ENCODE data around the gene PPP4R2. TPM values are rescaled to one million over a fixed set of nuclear protein-coding genes. Genes with fewer than 3 reads are reported as not detected.

Gene PPP4R2
- total RNA-seq, 3 donors from 2014 or later: 71.5 to 77.5 (median 75.3) TPM

DNA sequence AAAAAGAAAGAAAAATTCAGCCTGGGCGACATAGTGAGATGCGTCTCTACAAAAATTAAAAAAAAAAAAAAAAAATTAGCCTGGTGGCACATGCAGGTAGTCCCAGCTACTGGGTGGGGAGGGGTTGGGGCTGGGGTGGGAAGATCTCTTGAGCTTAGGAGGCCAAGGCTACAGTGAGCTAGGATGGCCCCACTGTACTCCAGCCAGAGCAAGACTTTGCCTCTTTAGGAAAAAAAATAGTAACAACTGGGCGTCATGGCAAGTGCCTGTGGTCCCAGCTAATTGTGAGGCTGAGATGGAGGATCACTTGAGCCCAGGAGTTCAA, 23.9 kb upstream of the PPP4R2 start:
- peak; percentile 44 for ATAC-seq

DNA sequence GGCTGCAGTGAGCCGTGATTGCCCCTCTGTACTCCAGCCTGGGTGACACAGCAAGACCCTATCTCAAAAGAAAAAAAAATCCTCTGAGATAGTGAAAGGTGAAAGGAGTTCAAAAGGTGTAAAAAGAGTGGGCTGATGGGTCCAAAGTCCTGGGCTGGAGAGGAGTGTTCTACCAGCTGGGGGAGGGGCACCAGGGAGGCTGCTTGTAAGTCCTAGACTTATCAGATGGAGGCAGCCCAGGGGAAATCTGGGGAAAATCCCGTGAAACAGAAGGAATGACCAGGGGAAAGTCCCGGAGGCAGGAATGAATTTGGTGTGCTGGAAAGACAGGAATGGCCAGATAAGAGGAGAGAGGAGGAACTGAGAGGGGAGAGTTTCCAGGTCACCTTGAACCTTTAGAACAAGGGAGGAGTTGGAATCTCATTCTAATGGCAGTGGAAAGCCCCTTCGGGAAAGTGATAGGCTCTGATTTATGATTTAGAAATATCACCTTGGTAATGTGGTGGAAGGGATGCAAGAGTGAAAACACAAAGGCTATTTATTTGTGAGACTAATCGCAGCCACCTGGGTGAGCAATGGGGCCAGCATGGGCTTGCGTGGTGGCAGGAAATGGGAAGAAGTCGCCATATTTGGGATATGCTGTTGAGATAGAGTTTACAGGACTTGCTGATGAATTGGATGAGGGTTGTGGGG, 23.4 kb upstream of the PPP4R2 start:
- peak; percentile 98 for ATAC-seq
- DNase-seq: peak; percentile 78 to 88 (median 79)
- intact Hi-C loops (cut with DNase I, micrococcal nuclease): no loop called here
- no peak overlapping the region for H3K4me3 ChIP-seq
- no peaks in the 10 kb centered on the region for H3K9me3 ChIP-seq
- H3K4me1 ChIP-seq (ENCODE audit: low read depth): peaks cover 8% of the 10 kb centered on the region
- TF ChIP-seq, protein P1, sequence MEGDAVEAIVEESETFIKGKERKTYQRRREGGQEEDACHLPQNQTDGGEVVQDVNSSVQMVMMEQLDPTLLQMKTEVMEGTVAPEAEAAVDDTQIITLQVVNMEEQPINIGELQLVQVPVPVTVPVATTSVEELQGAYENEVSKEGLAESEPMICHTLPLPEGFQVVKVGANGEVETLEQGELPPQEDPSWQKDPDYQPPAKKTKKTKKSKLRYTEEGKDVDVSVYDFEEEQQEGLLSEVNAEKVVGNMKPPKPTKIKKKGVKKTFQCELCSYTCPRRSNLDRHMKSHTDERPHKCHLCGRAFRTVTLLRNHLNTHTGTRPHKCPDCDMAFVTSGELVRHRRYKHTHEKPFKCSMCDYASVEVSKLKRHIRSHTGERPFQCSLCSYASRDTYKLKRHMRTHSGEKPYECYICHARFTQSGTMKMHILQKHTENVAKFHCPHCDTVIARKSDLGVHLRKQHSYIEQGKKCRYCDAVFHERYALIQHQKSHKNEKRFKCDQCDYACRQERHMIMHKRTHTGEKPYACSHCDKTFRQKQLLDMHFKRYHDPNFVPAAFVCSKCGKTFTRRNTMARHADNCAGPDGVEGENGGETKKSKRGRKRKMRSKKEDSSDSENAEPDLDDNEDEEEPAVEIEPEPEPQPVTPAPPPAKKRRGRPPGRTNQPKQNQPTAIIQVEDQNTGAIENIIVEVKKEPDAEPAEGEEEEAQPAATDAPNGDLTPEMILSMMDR (IDR thresholded peaks at IDR 0.05): no peak
- no peaks in the 10 kb centered on the region for H3K36me3 ChIP-seq (ENCODE audit: low read depth)

More for the DNA sequence above, 23.9 kb upstream of the PPP4R2 start:
- no peak for DNase-seq
- Histone ChIP-seq H3K4me1 (ENCODE audit: low read depth) (peaks cover 8% of the 10 kb centered on the region), H3K9me3 (no peaks in the 10 kb centered on the region), H3K36me3 (ENCODE audit: low read depth) (no peaks in the 10 kb centered on the region), H3K4me3 (no peak overlapping the region)
- intact Hi-C loops (cut with DNase I, micrococcal nuclease): no loop called here
- TF ChIP-seq, protein P1 (IDR thresholded peaks at IDR 0.05): no peak

DNA sequence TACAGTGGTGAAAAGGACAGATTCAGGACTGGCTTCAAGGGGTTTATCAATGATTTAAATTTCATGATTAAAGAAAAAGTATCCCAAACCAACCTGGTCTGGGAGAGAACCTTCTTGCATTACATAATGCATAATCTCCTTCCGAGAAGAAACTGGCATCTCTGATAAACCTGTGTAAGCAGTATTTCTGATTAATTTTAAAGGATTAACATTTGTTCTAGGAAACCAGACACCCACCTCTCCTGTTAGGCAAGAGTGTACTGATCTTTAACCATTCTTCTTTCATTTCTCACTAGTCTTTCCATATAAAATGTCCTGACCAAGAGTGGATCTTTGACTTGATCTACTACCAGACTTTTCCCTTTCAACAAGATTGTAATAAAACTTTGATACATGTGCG, 22.8 kb upstream of the PPP4R2 start:
- no peak for DNase-seq
- Histone ChIP-seq H3K36me3 (ENCODE audit: low read depth) (no peaks in the 10 kb centered on the region), H3K4me3 (no peak overlapping the region), H3K9me3 (no peaks in the 10 kb centered on the region), H3K4me1 (ENCODE audit: low read depth) (peaks cover 8% of the 10 kb centered on the region)
- TF ChIP-seq, protein P1 (IDR thresholded peaks at IDR 0.05): no peak
- ATAC-seq: no peak
- intact Hi-C loops (cut with DNase I, micrococcal nuclease): no loop called here

DNA sequence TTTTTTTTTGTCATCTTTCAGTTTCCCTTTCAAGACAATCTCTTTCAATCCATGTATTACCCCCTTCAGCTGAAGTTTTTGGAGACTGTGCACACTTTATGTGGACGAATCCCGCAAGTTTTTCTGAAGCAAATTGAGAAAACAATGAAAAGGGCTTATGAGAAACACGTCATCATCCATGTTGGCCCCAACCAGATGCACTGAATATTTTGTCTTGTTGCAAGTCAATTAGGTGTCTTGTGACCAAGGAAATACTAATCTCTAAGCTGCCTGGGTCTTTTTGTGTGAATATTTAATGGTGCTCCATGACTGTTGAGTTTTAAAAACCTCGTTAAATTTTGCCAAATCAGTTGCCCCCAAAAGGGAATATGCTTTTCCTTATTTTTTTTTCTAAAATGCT, 21.7 kb upstream of the PPP4R2 start:
- intact Hi-C loops (cut with DNase I, micrococcal nuclease): no loop called here
- no peak for ATAC-seq

DNA sequence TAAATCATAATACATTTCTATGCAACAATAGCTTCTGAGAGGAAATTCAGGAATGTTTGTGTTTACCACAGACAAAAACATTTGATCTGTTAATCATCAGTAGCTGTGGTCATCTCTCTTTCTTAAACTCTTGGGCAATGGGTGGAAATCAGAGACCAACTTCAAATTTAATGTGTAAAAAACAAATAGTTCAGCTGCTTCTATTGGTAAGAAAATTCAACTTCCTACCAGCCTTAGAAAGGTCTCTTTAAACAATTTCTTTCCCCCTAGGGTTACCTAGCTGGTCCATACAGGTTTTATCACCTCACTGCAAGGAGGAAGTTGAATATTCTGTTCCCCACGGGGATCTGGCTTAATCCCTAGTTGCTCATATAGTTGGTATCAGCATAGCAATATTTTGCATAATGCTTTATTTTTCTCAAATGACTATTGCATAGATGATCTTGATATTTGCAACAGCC, 20.3 kb upstream of the PPP4R2 start:
- TF ChIP-seq, protein P1 (IDR thresholded peaks at IDR 0.05): no peak
- H3K9me3 ChIP-seq: no peaks in the 10 kb centered on the region
- no peaks in the 10 kb centered on the region for H3K36me3 ChIP-seq (ENCODE audit: low read depth)
- no peak overlapping the region for H3K4me3 ChIP-seq
- DNase-seq (no peak), ATAC-seq (no peak)
- intact Hi-C loops (cut with DNase I, micrococcal nuclease): no loop called here
- peaks cover 8% of the 10 kb centered on the region for H3K4me1 ChIP-seq (ENCODE audit: low read depth)

More for the DNA sequence above, 21.7 kb upstream of the PPP4R2 start:
- no peaks in the 10 kb centered on the region for H3K9me3 ChIP-seq
- TF ChIP-seq, protein P1 (IDR thresholded peaks at IDR 0.05): no peak
- H3K4me1 ChIP-seq (ENCODE audit: low read depth): peaks cover 8% of the 10 kb centered on the region
- H3K4me3 ChIP-seq: no peak overlapping the region
- no peaks in the 10 kb centered on the region for H3K36me3 ChIP-seq (ENCODE audit: low read depth)
- DNase-seq: no peak

All from mucosa of descending colon (tissue), 3 donors.